HFFc6 (cell line): ENCODE results near the gene CETN2. TPM values are rescaled to one million over a fixed set of nuclear protein-coding genes. Genes with fewer than 3 reads are reported as not detected.
"Not testable (repeated sequence)": the region's sequence is repeated elsewhere in the genome, so short reads cannot be mapped to it uniquely, and the experiment has no call there.

Experiments used
- DNase-seq: peaks from one replicate; pipeline ENCODE4 v3.0.0-alpha.2; 2018
- H3K27ac Mint-ChIP-seq: 2 replicates; pipeline ENCODE4 v1.8.0; 2020; ENCODE audit warnings: mild to moderate bottlenecking, mixed read lengths
- H3K27me3 Mint-ChIP-seq: 2 replicates; pipeline ENCODE4 v1.8.0; 2021; ENCODE audit warnings: mild to moderate bottlenecking, moderate library complexity, mixed read lengths; ENCODE audit not compliant: insufficient read depth
- H3K36me3 Mint-ChIP-seq: 2 replicates; pipeline ENCODE4 v1.8.0; 2021; ENCODE audit warnings: low read depth, mixed read lengths
- H3K4me1 Mint-ChIP-seq: 2 replicates; pipeline ENCODE4 v1.8.0; 2020; ENCODE audit warnings: low read depth, mixed read lengths
- H3K4me3 Mint-ChIP-seq: 2 replicates; pipeline ENCODE4 v1.8.0; 2020; ENCODE audit warnings: mild to moderate bottlenecking, moderate library complexity, mixed read lengths
- H3K9me3 Mint-ChIP-seq: 2 replicates; pipeline ENCODE4 v1.8.0; 2020; ENCODE audit warnings: mild to moderate bottlenecking, mixed read lengths
- CTCF ChIP-seq: fragments of 200-600 bp; sonication (generic); IDR thresholded peaks from 2 replicates; pipeline ENCODE4 v1.5.0; 2021; ENCODE audit warnings: antibody characterized with exemption, mild to moderate bottlenecking
- total RNA-seq, 6 experiments: library from RNA; stranded (reverse); fragmentation: NEBNext Ultra II Directional; extraction: Animal tissue kit (Norgen Biotek cat#: 25700); gene quantifications; 2 replicates in 1 of 6; 3 replicates in 5 of 6; pipeline ENCODE4 v1.2.3, GENCODE V29; 2021

The CETN2 gene
- total RNA-seq, 6 experiments from 2014 or later: 39.9 to 47.8 (median 43.6) TPM

GRCh38 chrX:152814048-152814447, 16.5 kb downstream of the CETN2 start:
- Mint-ChIP-seq H3K27ac (no peak overlapping the region), H3K36me3 (no peaks in the 10 kb centered on the region), H3K9me3 (no peaks in the 10 kb centered on the region), H3K4me1 (peaks cover 41% of the 10 kb centered on the region), H3K27me3 (peaks cover 2% of the 10 kb centered on the region; the same call in 1 of the 2 replicates), H3K4me3 (peak overlapping the region; percentile 76)
- DNase-seq: no peak
- no peak for TF ChIP-seq CTCF

- no peak for TF ChIP-seq CTCF
- Mint-ChIP-seq H3K4me1 (peaks cover 33% of the 10 kb centered on the region), H3K9me3 (no peaks in the 10 kb centered on the region), H3K27ac (no peak overlapping the region; the same call in 1 of the 2 replicates), H3K27me3 (peaks cover 2% of the 10 kb centered on the region; the same call in 1 of the 2 replicates), H3K4me3 (peak overlapping the region; percentile 76), H3K36me3 (no peaks in the 10 kb centered on the region)
- DNase-seq: no peak
These were observed 17.4 kb downstream of the CETN2 start for GRCh38 chrX:152813206-152813605.

GRCh38 chrX:152810403-152810802, 20.2 kb downstream of the CETN2 start:
- DNase-seq: no peak
- TF ChIP-seq CTCF: no peak
- H3K27ac Mint-ChIP-seq: no peak overlapping the region
- H3K36me3 Mint-ChIP-seq: no peaks in the 10 kb centered on the region
- peaks cover 2% of the 10 kb centered on the region; the same call in 1 of the 2 replicates for H3K27me3 Mint-ChIP-seq
- H3K9me3 Mint-ChIP-seq: no peaks in the 10 kb centered on the region
- H3K4me1 Mint-ChIP-seq: peaks cover 22% of the 10 kb centered on the region
- no peak overlapping the region for H3K4me3 Mint-ChIP-seq

- Mint-ChIP-seq H3K4me1 (peaks cover 5% of the 10 kb centered on the region; the same call in 1 of the 2 replicates), H3K27ac (no peak overlapping the region), H3K4me3 (no peak overlapping the region)
These were observed 24.5 kb downstream of the CETN2 start for GRCh38 chrX:152806035-152806434.

GRCh38 chrX:152798945-152799344, 31.6 kb downstream of the CETN2 start:
- no peaks in the 10 kb centered on the region for H3K4me1 Mint-ChIP-seq
- no peaks in the 10 kb centered on the region for H3K9me3 Mint-ChIP-seq

More at GRCh38 chrX:152806035-152806434, 24.5 kb downstream of the CETN2 start:
- no peak for TF ChIP-seq CTCF
- Mint-ChIP-seq H3K36me3 (no peaks in the 10 kb centered on the region), H3K27me3 (no peaks in the 10 kb centered on the region; the same call in none of the 2 replicates), H3K9me3 (no peaks in the 10 kb centered on the region)
- DNase-seq: no peak

GRCh38 chrX:152787062-152787461, 43.5 kb downstream of the CETN2 start:
- not testable (repeated sequence) for H3K4me1 Mint-ChIP-seq, DNase-seq, H3K27ac Mint-ChIP-seq, H3K4me3 Mint-ChIP-seq, H3K27me3 Mint-ChIP-seq, H3K9me3 Mint-ChIP-seq, H3K36me3 Mint-ChIP-seq

More at GRCh38 chrX:152798945-152799344, 31.6 kb downstream of the CETN2 start:
- H3K27me3 Mint-ChIP-seq: peaks cover 1% of the 10 kb centered on the region
- TF ChIP-seq CTCF: no peak
- no peak for DNase-seq
- H3K27ac Mint-ChIP-seq: no peak overlapping the region
- H3K4me3 Mint-ChIP-seq: no peak overlapping the region
- H3K36me3 Mint-ChIP-seq: no peaks in the 10 kb centered on the region

Other genes starting within 250 kb of the CETN2 start
- gene GABRQ, start 192.9 kb downstream of the CETN2 start, total RNA-seq: not detected
- 1 to 10 TPM in 2 of 6 experiments, under 1 TPM in 2, not detected in 2; 0.53 to 1.1 (median 0.77) TPM for gene MAGEA3, start 132.0 kb downstream of the CETN2 start, total RNA-seq
- not detected for gene CSAG2, start 121.5 kb downstream of the CETN2 start, total RNA-seq
- gene MAGEA2B, start 116.1 kb downstream of the CETN2 start, total RNA-seq: not detected
- under 1 TPM in 1 of 6 experiments, not detected in 5; 0.51 TPM for gene CSAG1, start 97.0 kb downstream of the CETN2 start, total RNA-seq
- under 1 TPM in 3 of 6 experiments, not detected in 3; 0.09 to 0.19 (median 0.11) TPM for gene MAGEA12, start 97.0 kb downstream of the CETN2 start, total RNA-seq
- gene MAGEA2, start 76.9 kb downstream of the CETN2 start, total RNA-seq: not detected
- not detected for gene CSAG3, start 71.5 kb downstream of the CETN2 start, total RNA-seq
- gene MAGEA6, start 61.1 kb downstream of the CETN2 start, total RNA-seq: under 1 TPM in 2 of 6 experiments, not detected in 4; 0.12 to 0.18 TPM
- 10 to 100 TPM; 18.4 to 20.0 (median 19.1) TPM for gene NSDHL, start 306 bp upstream of the CETN2 start, total RNA-seq
- gene ZNF185, start 67.3 kb upstream of the CETN2 start, total RNA-seq: 1 to 10 TPM; 1.1 to 2.4 (median 1.4) TPM
- not detected for gene PNMA5, start 163.4 kb upstream of the CETN2 start, total RNA-seq
- gene PNMA3, start 225.7 kb upstream of the CETN2 start, total RNA-seq: not detected
- gene PNMA6A, start 241.7 kb upstream of the CETN2 start, total RNA-seq: under 1 TPM in 3 of 6 experiments, not detected in 3; 0.08 to 0.36 (median 0.09) TPM